Inflammatory macrophage treated with lipopolysaccharide for 4 hours (primary cell): ENCODE results near the gene PDCD5.
"Not testable (repeated sequence)": the region's sequence is repeated elsewhere in the genome, so short reads cannot be mapped to it uniquely, and the experiment has no call there.

ENCODE experiments used
- DNase-seq: peaks from one replicate; pipeline ENCODE4 v3.0.0-alpha.2; 2020

Gene PDCD5

DNA sequence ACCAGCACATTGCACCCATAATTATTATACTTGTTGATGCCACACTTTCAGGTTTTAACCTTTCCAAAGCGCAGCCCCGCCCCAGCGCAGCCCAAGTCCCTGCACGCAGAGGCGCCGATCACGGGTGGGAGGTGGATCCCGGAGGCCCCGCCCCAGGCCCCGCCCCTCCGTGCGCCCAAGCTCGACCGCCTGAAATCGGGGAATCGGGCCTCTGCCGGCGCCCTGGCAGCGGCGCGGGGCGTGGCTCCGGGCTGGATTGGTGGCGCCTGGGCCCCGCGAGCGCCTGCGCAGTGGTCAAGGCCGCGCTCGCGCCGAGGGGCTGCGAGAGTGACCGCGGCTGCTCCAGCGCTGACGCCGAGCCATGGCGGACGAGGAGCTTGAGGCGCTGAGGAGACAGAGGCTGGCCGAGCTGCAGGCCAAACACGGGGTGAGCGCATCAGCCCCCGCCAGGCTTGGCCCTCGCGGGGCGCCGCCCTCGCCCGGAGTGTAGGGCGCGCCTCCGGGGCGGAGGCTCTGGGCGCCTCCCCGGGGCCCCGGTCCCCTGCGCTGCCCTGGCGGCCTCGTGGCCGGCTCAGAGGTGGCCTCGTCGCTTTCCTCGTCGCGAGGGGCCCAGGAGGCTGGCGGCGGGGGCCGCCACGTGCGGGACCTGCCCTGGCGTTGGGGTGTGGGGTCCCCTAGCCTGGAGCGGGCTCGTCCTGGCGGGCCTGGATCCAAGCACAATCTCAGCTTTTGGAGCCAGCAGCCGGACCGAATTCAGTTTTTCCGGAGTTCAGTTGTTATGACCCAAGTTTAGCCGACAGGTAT, at the start of gene PDCD5:
PDCD5 (plus strand) TSS at position 290 of the 804 bp plus-strand sequence; CDS start at position 362, 72 bp downstream.
- peak; percentile 96 for DNase-seq

- no peak for DNase-seq
Observed at GRCh38 chr19:32532233-32532632, 48.8 kb upstream of the PDCD5 start.

DNA sequence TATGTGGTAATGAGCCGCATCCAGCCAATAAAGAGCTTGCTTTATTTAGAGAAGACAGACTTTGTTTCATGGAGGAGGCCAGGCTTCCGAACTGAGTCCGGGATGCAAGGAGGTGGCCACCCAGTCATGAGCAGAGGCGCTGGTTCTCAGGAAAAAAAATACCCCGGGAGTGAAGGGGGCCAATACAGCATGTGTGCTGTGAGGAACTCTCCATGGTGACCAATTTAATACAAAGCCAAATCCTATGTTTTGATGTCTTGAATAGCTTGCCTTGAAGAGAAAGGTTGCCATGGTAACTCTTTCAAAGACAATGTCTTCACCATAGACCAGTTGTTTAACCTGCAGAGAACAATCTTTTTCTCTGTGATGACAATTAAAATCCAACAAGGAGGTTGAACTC, 43.4 kb upstream of the PDCD5 start:
- no peak for DNase-seq

- DNase-seq, result no peak
Observed at GRCh38 chr19:32539240-32539916, 41.6 kb upstream of the PDCD5 start.

DNA sequence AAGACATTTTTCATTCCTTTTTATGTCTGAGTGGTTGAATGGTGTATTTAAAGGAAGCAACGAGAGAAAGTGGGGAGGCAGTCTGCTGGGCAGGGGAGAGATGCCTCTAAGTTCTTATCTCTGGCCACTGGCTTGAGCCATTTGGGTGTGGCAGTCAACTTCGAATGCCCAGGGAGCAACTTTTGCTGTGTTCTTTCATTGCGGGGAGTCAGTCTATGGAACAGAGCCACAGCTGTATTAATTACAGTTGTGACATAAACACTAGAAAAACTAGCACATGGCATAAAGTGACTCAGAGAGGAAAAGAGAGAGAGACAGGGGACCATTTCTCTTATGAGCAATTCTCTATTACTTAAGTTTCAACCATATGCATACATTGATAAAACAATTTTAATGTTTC, 40.4 kb upstream of the PDCD5 start:
- DNase-seq, result no peak

GRCh38 chr19:32541376-32541775, 39.6 kb upstream of the PDCD5 start:
- not testable (repeated sequence) for DNase-seq

- no peak for DNase-seq
Observed at GRCh38 chr19:32542477-32543108, 38.4 kb upstream of the PDCD5 start.

DNA sequence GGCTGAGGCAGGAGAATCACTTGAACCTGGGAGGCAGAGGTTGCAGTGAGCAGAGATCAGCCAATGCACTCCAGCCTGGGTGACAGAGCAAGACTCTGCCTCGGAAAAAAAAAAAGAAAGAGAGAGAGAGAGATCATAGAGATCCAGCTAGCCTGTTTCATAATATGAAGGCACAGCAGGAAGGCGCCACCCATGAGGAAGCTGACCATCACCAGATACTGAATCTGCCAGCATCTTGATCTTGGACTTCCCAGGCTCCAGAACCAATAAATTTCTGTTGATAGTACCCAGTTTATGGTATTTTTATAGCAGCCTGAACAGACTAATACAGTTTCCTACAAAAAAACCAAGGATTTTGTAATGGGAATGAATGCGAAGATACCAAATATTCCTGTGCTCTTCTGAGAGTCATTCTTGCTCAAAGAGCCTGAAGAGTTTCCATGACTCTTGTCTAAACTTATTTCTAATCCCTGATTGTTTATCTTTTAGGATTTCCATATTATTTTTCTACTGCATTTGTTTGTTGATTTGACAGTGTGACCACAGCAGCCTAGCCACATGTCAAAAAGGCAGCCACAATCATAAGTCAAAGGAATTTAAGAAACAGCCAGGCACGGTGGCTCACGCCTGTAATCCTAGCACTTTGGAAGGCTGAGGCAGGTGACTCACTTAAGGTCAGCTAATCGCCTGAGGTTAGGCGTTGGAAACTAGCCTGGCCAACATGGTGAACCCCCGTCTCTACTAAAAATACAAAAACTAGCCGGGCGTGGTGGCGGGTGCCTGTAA, 37.7 kb upstream of the PDCD5 start:
- no peak for DNase-seq

- DNase-seq, result no peak
Observed at GRCh38 chr19:32544917-32545316, 36.1 kb upstream of the PDCD5 start.

GRCh38 chr19:32550666-32551065, 30.3 kb upstream of the PDCD5 start:
- no peak for DNase-seq

DNA sequence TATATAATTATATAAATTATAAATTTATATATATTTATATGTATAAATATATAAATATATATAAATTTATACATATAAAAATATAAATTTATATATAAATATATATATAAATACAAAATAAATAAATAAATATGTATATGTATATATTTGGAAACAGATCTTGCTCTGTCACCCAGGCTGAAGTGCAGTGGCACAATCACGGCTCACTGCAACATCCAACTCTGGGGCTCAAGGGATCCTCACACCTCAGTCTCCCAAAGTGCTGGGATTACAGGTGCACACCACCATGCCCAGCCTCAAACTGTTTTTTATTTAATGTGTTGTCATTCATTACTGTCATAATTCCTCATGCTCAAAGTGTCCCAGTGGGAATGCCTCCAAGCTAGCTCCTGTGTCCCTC, 25.2 kb upstream of the PDCD5 start:
- DNase-seq, result no peak

DNA sequence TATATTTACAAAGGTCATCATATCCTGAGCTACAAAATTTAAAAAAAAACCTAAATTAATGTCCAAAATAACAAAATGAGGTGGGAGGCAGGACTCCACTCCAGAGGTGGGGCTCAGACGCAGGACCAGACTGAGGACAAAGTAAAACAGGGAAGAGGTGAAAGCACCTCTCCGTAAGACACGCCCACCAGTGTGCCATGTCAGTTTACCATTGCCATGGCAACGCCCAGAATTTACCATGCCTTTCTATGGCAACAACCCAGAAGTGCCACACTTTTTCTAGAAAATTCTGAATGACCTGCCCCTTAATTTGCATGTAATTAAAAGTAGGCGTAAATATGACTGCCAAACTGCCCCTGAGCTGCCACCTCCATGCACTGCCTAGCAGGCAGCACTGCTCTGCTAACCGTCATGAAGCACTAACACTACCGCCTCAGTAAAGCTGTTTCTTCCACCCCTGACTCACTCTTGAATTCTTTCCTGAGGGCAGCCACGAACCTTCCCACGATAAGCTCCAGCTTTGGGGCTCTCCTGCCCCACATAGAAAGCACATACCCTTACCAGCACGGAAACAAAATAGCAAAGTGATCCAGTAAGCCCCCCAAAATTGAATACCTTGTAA, 22.3 kb upstream of the PDCD5 start:
- no peak for DNase-seq

DNA sequence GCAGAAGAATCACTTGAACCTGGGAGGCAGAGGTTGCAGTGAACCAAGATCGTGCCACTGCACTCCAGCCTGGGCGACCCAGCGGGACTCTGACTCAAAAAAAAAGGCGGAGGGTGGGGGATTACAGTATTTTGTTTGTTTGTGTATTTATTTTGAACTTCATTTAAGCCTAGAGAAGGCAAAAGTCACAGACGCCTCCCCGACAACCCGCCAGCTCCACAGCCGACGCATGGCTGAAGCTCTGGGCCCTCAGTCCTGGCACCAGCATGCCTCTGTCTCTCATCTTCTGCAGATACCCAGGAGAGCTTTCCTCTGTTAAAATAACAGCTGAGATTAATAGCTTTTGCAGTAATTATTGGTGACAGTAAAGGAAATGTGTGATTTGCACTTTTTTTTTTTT, 17.2 kb upstream of the PDCD5 start:
- DNase-seq, result no peak

DNA sequence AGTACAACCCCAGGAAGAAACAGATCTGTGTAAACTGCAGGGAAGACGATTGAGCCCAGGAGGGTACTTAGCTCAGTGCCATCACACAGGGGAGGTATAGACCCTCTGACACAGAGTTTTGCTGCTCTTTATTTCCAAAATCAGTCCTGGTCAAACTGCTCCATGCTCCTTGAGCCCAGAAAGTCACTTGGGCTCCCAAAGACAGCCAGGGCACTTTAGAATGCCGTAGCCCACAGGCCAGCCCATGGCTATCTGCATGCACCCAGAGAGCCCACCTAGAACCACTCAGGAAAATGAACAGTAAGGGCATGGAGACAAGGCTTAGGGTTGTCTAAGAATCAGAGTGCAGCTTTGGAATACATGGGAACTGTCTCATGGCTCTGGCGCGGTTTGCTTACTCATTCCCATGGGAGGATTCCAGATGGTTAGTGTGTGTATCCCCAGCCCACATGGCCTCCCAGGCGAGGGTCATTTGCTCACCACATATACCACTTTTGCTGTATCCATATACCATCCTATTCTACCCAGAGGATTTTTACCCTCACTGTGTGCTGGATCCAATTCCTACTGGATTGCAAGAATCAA, 14.7 kb upstream of the PDCD5 start:
- DNase-seq, result no peak

GRCh38 chr19:32567486-32567885, 13.5 kb upstream of the PDCD5 start:
- no peak for DNase-seq

DNA sequence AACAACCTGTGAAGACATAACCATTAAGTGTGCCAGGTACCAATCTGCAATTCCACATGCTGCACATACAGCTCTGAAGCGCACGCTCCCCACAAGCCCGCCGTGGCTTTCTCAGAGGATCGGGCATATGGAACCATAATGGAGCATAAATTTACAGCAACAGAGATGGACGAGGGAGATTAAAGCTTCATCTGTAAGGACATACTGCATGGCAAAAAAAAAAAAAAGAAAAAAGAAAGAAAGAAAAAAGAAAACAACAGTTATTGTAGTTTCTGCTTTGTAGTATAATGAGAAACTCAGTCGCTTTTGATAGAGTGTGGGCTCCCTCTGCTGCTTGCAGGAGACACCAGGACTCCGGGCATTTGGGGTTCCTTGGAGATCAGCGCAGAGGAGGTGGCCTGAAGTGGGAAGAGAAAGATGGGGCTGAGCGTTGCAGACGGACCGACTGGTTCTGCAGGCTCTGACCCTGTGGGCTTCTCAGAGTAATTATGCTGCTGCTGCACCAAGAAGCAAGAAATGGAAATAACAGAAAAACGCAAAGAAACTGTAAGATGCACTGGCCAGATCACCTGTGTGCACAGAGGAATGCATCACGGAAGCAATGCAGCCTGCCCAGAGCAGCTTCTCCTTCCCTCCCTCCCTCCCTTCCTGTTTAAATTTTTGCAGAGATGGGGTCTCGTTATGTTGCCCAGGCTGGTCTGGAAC, 10.8 kb upstream of the PDCD5 start:
- DNase-seq, result peak; percentile 35

- DNase-seq, result not testable (repeated sequence)
Observed at GRCh38 chr19:32571471-32572075, 9.4 kb upstream of the PDCD5 start.

DNA sequence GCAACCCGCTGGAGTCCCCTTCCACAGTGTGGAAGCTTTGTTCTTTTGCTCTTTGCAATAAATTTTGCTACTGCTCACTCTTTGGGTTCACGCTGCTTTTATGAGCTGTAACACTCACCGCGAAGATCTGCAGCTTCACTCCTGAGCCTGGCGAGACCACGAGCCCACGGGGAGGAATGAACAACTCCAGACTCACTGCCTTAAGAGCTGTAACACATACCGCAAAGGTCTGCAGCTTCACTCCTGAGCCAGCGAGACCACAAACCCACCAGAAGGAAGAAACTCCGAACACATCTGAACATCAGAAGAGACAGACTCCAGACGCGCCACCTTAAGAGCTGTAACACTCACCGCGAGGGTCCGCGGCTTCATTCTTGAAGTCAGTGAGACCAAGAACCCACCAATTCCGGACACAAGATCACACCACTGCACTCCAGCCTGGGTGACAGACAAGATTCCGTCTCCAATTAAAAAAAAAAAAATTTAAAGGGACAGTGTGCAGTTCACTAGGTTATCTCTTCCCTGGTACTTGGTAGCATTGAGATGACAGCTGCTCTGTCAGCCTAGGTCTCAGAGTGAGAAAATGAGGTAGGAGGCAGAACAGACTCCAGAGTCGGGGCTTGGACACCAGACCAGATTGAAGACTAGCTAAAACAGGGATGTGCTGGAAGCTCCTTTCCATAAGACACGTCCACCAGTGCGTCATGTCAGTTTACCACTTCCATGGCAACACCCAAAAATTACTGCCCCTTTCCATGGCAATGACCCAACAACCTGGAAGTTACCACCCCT, 8.1 kb upstream of the PDCD5 start:
- DNase-seq, result not testable (repeated sequence)

GRCh38 chr19:32573492-32573794, 7.5 kb upstream of the PDCD5 start:
- DNase-seq, result no peak

- DNase-seq, result no peak
Observed at GRCh38 chr19:32576790-32577189, 4.2 kb upstream of the PDCD5 start.
